ENCODE measurements around the gene FOXC2.

The FOXC2 gene

GRCh38 chr16:86573215-86573614, 6.6 kb downstream of the FOXC2 start:
- H3K36me3 ChIP-seq (ENCODE audit: control insufficient read depth in 2 of 2, insufficient read depth in 2 of 2, low read length in 2 of 2): no peaks in the 10 kb centered on the region
- H3K9me3 ChIP-seq (ENCODE audit: control insufficient read depth in 2 of 2, low read length in 2 of 2): no peaks in the 10 kb centered on the region
- H3K4me1 ChIP-seq (ENCODE audit: control insufficient read depth in 2 of 2, insufficient read depth in 2 of 2, low read length in 2 of 2): peaks cover 0 to 4% of the 10 kb centered on the region in 2 donors
- no peak overlapping the region for H3K9ac ChIP-seq (ENCODE audit: low read depth in 1 of 2, low read length in 2 of 2)
- peaks cover 62 to 66% of the 10 kb centered on the region in 2 donors for H3K27me3 ChIP-seq (ENCODE audit: control insufficient read depth in 2 of 2, insufficient read depth in 2 of 2, low read length in 2 of 2)
- H3K4me3 ChIP-seq (ENCODE audit: low read length in 2 of 2): no peak overlapping the region
- H3K27ac ChIP-seq (ENCODE audit: low read depth in 2 of 2, low read length in 2 of 2): no peak overlapping the region

- no peak overlapping the region for H3K9ac ChIP-seq (ENCODE audit: low read depth in 1 of 2, low read length in 2 of 2)
- peaks cover 0 to 4% of the 10 kb centered on the region in 2 donors for H3K4me1 ChIP-seq (ENCODE audit: control insufficient read depth in 2 of 2, insufficient read depth in 2 of 2, low read length in 2 of 2)
- no peak overlapping the region for H3K27ac ChIP-seq (ENCODE audit: low read depth in 2 of 2, low read length in 2 of 2)
- no peaks in the 10 kb centered on the region for H3K9me3 ChIP-seq (ENCODE audit: control insufficient read depth in 2 of 2, low read length in 2 of 2)
- H3K27me3 ChIP-seq (ENCODE audit: control insufficient read depth in 2 of 2, insufficient read depth in 2 of 2, low read length in 2 of 2): peaks cover 65 to 67% of the 10 kb centered on the region in 2 donors
- H3K4me3 ChIP-seq (ENCODE audit: low read length in 2 of 2): no peak overlapping the region
- no peaks in the 10 kb centered on the region for H3K36me3 ChIP-seq (ENCODE audit: control insufficient read depth in 2 of 2, insufficient read depth in 2 of 2, low read length in 2 of 2)
Observed at GRCh38 chr16:86573646-86574508, 7.2 kb downstream of the FOXC2 start.

GRCh38 chr16:86574646-86575045, 8.0 kb downstream of the FOXC2 start:
- Histone ChIP-seq H3K9me3 (ENCODE audit: control insufficient read depth in 2 of 2, low read length in 2 of 2) (no peaks in the 10 kb centered on the region), H3K36me3 (ENCODE audit: control insufficient read depth in 2 of 2, insufficient read depth in 2 of 2, low read length in 2 of 2) (no peaks in the 10 kb centered on the region), H3K27ac (ENCODE audit: low read depth in 2 of 2, low read length in 2 of 2) (no peak overlapping the region), H3K4me3 (ENCODE audit: low read length in 2 of 2) (no peak overlapping the region), H3K27me3 (ENCODE audit: control insufficient read depth in 2 of 2, insufficient read depth in 2 of 2, low read length in 2 of 2) (peaks cover 60 to 61% of the 10 kb centered on the region in 2 donors), H3K4me1 (ENCODE audit: control insufficient read depth in 2 of 2, insufficient read depth in 2 of 2, low read length in 2 of 2) (peaks cover 0 to 4% of the 10 kb centered on the region in 2 donors), H3K9ac (ENCODE audit: low read depth in 1 of 2, low read length in 2 of 2) (no peak overlapping the region)

GRCh38 chr16:86575095-86575685, 8.6 kb downstream of the FOXC2 start:
- Histone ChIP-seq H3K27ac (ENCODE audit: low read depth in 2 of 2, low read length in 2 of 2) (no peak overlapping the region), H3K9ac (ENCODE audit: low read depth in 1 of 2, low read length in 2 of 2) (no peak overlapping the region), H3K9me3 (ENCODE audit: control insufficient read depth in 2 of 2, low read length in 2 of 2) (no peaks in the 10 kb centered on the region), H3K4me1 (ENCODE audit: control insufficient read depth in 2 of 2, insufficient read depth in 2 of 2, low read length in 2 of 2) (peaks cover 0 to 4% of the 10 kb centered on the region in 2 donors), H3K36me3 (ENCODE audit: control insufficient read depth in 2 of 2, insufficient read depth in 2 of 2, low read length in 2 of 2) (no peaks in the 10 kb centered on the region), H3K27me3 (ENCODE audit: control insufficient read depth in 2 of 2, insufficient read depth in 2 of 2, low read length in 2 of 2) (peaks cover 58 to 61% of the 10 kb centered on the region in 2 donors), H3K4me3 (ENCODE audit: low read length in 2 of 2) (peak overlapping the region; percentile 50 to 62)

GRCh38 chr16:86575754-86576557, 9.3 kb downstream of the FOXC2 start:
- Histone ChIP-seq H3K4me1 (ENCODE audit: control insufficient read depth in 2 of 2, insufficient read depth in 2 of 2, low read length in 2 of 2) (peaks cover 0 to 4% of the 10 kb centered on the region in 2 donors), H3K4me3 (ENCODE audit: low read length in 2 of 2) (peak overlapping the region; percentile 50 to 62), H3K9ac (ENCODE audit: low read depth in 1 of 2, low read length in 2 of 2) (peak overlapping the region in 1 of 2 donors; percentile 30)

GRCh38 chr16:86576591-86577313, 10.1 kb downstream of the FOXC2 start:
- Histone ChIP-seq H3K27ac (ENCODE audit: low read depth in 2 of 2, low read length in 2 of 2) (peak overlapping the region; percentile 32 to 47), H3K9ac (ENCODE audit: low read depth in 1 of 2, low read length in 2 of 2) (peak overlapping the region in 1 of 2 donors; percentile 30), H3K9me3 (ENCODE audit: control insufficient read depth in 2 of 2, low read length in 2 of 2) (no peaks in the 10 kb centered on the region), H3K4me1 (ENCODE audit: control insufficient read depth in 2 of 2, insufficient read depth in 2 of 2, low read length in 2 of 2) (peaks cover 0 to 4% of the 10 kb centered on the region in 2 donors), H3K36me3 (ENCODE audit: control insufficient read depth in 2 of 2, insufficient read depth in 2 of 2, low read length in 2 of 2) (no peaks in the 10 kb centered on the region), H3K27me3 (ENCODE audit: control insufficient read depth in 2 of 2, insufficient read depth in 2 of 2, low read length in 2 of 2) (peaks cover 45 to 55% of the 10 kb centered on the region in 2 donors), H3K4me3 (ENCODE audit: low read length in 2 of 2) (peak overlapping the region; percentile 50 to 62)

More at GRCh38 chr16:86575754-86576557, 9.3 kb downstream of the FOXC2 start:
- peaks cover 52 to 60% of the 10 kb centered on the region in 2 donors for H3K27me3 ChIP-seq (ENCODE audit: control insufficient read depth in 2 of 2, insufficient read depth in 2 of 2, low read length in 2 of 2)
- no peaks in the 10 kb centered on the region for H3K36me3 ChIP-seq (ENCODE audit: control insufficient read depth in 2 of 2, insufficient read depth in 2 of 2, low read length in 2 of 2)
- no peaks in the 10 kb centered on the region for H3K9me3 ChIP-seq (ENCODE audit: control insufficient read depth in 2 of 2, low read length in 2 of 2)
- H3K27ac ChIP-seq (ENCODE audit: low read depth in 2 of 2, low read length in 2 of 2): peak overlapping the region; percentile 32 to 47

GRCh38 chr16:86577314-86577971, 10.8 kb downstream of the FOXC2 start:
- Histone ChIP-seq H3K27ac (ENCODE audit: low read depth in 2 of 2, low read length in 2 of 2) (peak overlapping the region; percentile 48 to 68), H3K9me3 (ENCODE audit: control insufficient read depth in 2 of 2, low read length in 2 of 2) (no peaks in the 10 kb centered on the region), H3K4me3 (ENCODE audit: low read length in 2 of 2) (peak overlapping the region; percentile 13 to 50), H3K36me3 (ENCODE audit: control insufficient read depth in 2 of 2, insufficient read depth in 2 of 2, low read length in 2 of 2) (no peaks in the 10 kb centered on the region), H3K4me1 (ENCODE audit: control insufficient read depth in 2 of 2, insufficient read depth in 2 of 2, low read length in 2 of 2) (peaks cover 0 to 4% of the 10 kb centered on the region in 2 donors), H3K9ac (ENCODE audit: low read depth in 1 of 2, low read length in 2 of 2) (no peak overlapping the region), H3K27me3 (ENCODE audit: control insufficient read depth in 2 of 2, insufficient read depth in 2 of 2, low read length in 2 of 2) (peaks cover 40 to 48% of the 10 kb centered on the region in 2 donors)

- H3K36me3 ChIP-seq (ENCODE audit: control insufficient read depth in 2 of 2, insufficient read depth in 2 of 2, low read length in 2 of 2): no peaks in the 10 kb centered on the region
- H3K27ac ChIP-seq (ENCODE audit: low read depth in 2 of 2, low read length in 2 of 2): peak within 1 kb of the TSS; percentile 68 to 74
- H3K4me3 ChIP-seq (ENCODE audit: low read length in 2 of 2): peak within 1 kb of the TSS; percentile 31 to 43
- no peaks in the 10 kb centered on the region for H3K9me3 ChIP-seq (ENCODE audit: control insufficient read depth in 2 of 2, low read length in 2 of 2)
- H3K9ac ChIP-seq (ENCODE audit: low read depth in 1 of 2, low read length in 2 of 2): peak within 1 kb of the TSS; percentile 59 to 60
- peaks cover 37 to 44% of the 10 kb centered on the region in 2 donors for H3K27me3 ChIP-seq (ENCODE audit: control insufficient read depth in 2 of 2, insufficient read depth in 2 of 2, low read length in 2 of 2)
- H3K4me1 ChIP-seq (ENCODE audit: control insufficient read depth in 2 of 2, insufficient read depth in 2 of 2, low read length in 2 of 2): peaks cover 0 to 4% of the 10 kb centered on the region in 2 donors
Observed at GRCh38 chr16:86578061-86578599, 11.5 kb downstream of the FOXC2 start, which contains the start of gene FOXL1. FOXL1 (plus strand) TSS chr16:86578549; CDS start chr16:86578724, 175 bp downstream.

Measured in mucosa of rectum (tissue), 2 donors.